Gastroesophageal sphincter (tissue), 4 donors: ENCODE results near the gene CDC34. TPM values are rescaled to one million over a fixed set of nuclear protein-coding genes. Genes with fewer than 3 reads are reported as not detected.

ENCODE experiments used
- ATAC-seq: fragments of 150-250 bp; one replicate; pipeline ENCODE4 v1.9.1; 2016; ENCODE audit warnings: mild to moderate bottlenecking, moderate library complexity
- H3K27ac ChIP-seq, 4 donors: fragments of 200-600 bp; sonication (generic) in 3 of 4; 1 replicate in 3 of 4; 2 replicates in 1 of 4; pipeline ENCODE4 v1.5.1; 2016 to 2019
- H3K27me3 ChIP-seq: fragments of 200-600 bp; sonication (generic); one replicate; pipeline ENCODE4 v1.5.1; 2019
- H3K36me3 ChIP-seq, 2 donors: fragments of 200-600 bp; sonication (generic); one replicate each; pipeline ENCODE4 v1.5.1; 2019; ENCODE audit warnings: control low read depth in 1 of 2
- H3K4me1 ChIP-seq, 3 donors: fragments of 200-600 bp; sonication (generic); 1 replicate in 2 of 3; 2 replicates in 1 of 3; pipeline ENCODE4 v1.5.1; 2016 to 2019; ENCODE audit warnings: control low read depth in 2 of 3
- H3K4me3 ChIP-seq, 2 donors: fragments of 200-600 bp; sonication (generic); one replicate each; pipeline ENCODE4 v1.5.1; 2019; ENCODE audit warnings: mild to moderate bottlenecking in 1 of 2, moderate library complexity in 1 of 2
- H3K9me3 ChIP-seq, 3 donors: fragments of 200-600 bp; sonication (generic); one replicate each; pipeline ENCODE4 v1.5.1; 2017 to 2019; ENCODE audit warnings: control low read depth in 2 of 3
- EP300 ChIP-seq: sonication (generic); formaldehyde crosslinking; IDR thresholded peaks from one replicate; pipeline ENCODE4 v1.6.1; 2017; ENCODE audit warnings: antibody characterized with exemption, mild to moderate bottlenecking
- POLR2A ChIP-seq, 2 donors: fragments of 450-650 bp; IDR thresholded peaks; one replicate each; pipeline ENCODE4 v1.6.1; 2017; ENCODE audit warnings: antibody characterized with exemption in 2 of 2, mild to moderate bottlenecking in 2 of 2, moderate library complexity in 1 of 2
- POLR2AphosphoS5 ChIP-seq: sonication (generic); formaldehyde crosslinking; IDR thresholded peaks from one replicate; pipeline ENCODE4 v1.6.1; 2017; ENCODE audit warnings: antibody characterized with exemption
- WGBS, 2 donors: methylation state at CpG; one replicate each; pipeline ENCODE4 v1.1.5; 2018; ENCODE audit warnings: low coverage in 1 of 2; 5-methylcytosine and 5-hydroxymethylcytosine counted together
- total RNA-seq, 4 donors: library from RNA; depleted of rRNA; stranded (reverse); fragments of >200 nt; gene quantifications; one replicate each; pipeline ENCODE4 v1.1.0, GENCODE V29; 2016
- TF ChIP-seq, protein P1 (sequence below), 4 experiments: fragments of 200-600 bp in 2 of 4; fragments of 450-650 bp in 2 of 4; sonication (generic) in 1 of 4; IDR thresholded peaks; one replicate each; pipeline ENCODE4 v1.5.1; 2017 to 2019; ENCODE audit warnings: antibody characterized with exemption in 4 of 4, mild to moderate bottlenecking in 2 of 4, moderate library complexity in 2 of 4

CDC34 gene
- total RNA-seq, 4 donors from 2014 or later: 43.2 to 86.9 (median 70.2) TPM

DNA sequence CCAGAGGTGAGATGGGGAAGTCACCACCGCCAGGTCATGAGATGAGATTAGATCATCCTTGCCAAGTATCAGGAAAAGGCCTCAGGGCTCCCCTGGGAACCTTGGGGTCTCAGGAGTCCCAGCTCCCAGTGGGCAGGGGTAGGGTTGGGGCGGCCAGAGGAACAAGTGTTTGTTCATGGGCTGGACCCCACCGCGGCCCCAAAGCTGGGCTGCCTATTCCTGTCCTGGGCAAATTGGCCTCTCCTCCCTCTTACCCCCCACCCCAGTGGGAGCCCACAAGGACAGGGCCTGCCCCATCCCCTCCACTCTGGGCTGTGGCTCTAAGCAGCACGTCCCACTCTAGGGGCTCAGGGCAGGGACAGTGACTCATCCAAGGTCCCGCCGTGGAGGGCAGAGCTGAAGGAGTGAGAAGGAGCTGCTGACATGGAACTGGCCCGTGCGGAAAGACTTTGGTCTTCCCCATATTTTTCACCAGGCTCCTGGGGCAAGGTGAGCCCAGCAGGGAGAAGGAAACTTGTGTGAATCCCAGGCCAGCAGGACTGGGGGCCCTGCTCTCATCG is 54.1 kb downstream of the CDC34 start:
- Histone ChIP-seq H3K27me3 (peaks cover 64% of the 10 kb centered on the region), H3K36me3 (peaks cover 0 to 32% of the 10 kb centered on the region in 2 donors), H3K27ac (no peak overlapping the region), H3K4me3 (no peak overlapping the region), H3K4me1 (peaks cover 0 to 32% (median 7%) of the 10 kb centered on the region in 3 donors), H3K9me3 (peaks cover 0 to 1% (median 0%) of the 10 kb centered on the region in 3 donors)
- WGBS, 2 donors: 74% methylated on average over 3 of the region's 10 CpGs; no CpG with 5 or more reads in 1 of the 2 donors
- TF ChIP-seq, protein P1, sequence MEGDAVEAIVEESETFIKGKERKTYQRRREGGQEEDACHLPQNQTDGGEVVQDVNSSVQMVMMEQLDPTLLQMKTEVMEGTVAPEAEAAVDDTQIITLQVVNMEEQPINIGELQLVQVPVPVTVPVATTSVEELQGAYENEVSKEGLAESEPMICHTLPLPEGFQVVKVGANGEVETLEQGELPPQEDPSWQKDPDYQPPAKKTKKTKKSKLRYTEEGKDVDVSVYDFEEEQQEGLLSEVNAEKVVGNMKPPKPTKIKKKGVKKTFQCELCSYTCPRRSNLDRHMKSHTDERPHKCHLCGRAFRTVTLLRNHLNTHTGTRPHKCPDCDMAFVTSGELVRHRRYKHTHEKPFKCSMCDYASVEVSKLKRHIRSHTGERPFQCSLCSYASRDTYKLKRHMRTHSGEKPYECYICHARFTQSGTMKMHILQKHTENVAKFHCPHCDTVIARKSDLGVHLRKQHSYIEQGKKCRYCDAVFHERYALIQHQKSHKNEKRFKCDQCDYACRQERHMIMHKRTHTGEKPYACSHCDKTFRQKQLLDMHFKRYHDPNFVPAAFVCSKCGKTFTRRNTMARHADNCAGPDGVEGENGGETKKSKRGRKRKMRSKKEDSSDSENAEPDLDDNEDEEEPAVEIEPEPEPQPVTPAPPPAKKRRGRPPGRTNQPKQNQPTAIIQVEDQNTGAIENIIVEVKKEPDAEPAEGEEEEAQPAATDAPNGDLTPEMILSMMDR (IDR thresholded peaks at IDR 0.05): no peak
- TF ChIP-seq EP300 (no peak), POLR2A (IDR thresholded peaks at IDR 0.05) (no peak), POLR2AphosphoS5 (no peak)
- no peak for ATAC-seq

DNA sequence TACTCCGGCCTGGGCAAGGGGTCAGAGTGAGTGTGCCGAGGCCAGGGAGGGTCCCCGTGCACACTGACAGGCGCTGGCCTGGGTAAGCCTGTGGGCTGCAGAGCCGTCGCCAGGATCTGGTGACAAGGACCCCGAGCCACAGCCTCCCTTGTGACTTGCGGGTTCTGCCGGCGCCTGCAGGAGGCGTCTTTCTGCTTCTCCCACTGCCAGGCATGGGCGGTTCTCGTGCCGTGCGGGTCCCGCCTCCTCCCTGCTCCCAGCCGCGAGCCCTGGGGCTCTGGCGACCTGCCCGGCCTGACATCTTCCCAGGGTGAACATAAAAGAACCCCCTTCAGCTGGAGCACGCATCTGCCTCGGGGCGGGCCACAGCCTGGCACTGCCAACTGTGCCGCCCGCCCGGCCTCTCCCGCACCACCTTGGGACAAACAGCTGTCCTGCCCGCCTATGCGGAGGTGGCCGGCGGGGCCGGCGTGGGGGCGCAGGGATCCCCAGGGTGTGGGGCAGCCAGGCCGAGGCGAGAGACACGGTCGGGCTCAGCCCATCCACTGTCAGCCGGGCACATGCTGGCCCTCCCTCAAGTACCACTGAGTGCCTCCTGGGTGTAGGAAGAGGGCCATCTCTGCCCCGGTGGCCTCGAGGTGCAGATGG is 56.7 kb downstream of the CDC34 start:
- H3K36me3 ChIP-seq: peaks cover 0 to 6% of the 10 kb centered on the region in 2 donors
- H3K4me1 ChIP-seq: peaks cover 0 to 43% (median 7%) of the 10 kb centered on the region in 3 donors
- no peak for ATAC-seq
- no peak overlapping the region for H3K4me3 ChIP-seq
- H3K27me3 ChIP-seq: peaks cover 90% of the 10 kb centered on the region
- H3K9me3 ChIP-seq: peaks cover 0 to 4% (median 0%) of the 10 kb centered on the region in 3 donors
- H3K27ac ChIP-seq: no peak overlapping the region
- WGBS, 2 donors: 13 to 15% methylated on average over 8 to 12 of the region's 41 CpGs
- no peak for TF ChIP-seq EP300
- TF ChIP-seq POLR2A (IDR thresholded peaks at IDR 0.05): no peak
- TF ChIP-seq, protein P1 (IDR thresholded peaks at IDR 0.05): peak in 2 of 4 experiments; percentile 19 to 33
- no peak for TF ChIP-seq POLR2AphosphoS5

DNA sequence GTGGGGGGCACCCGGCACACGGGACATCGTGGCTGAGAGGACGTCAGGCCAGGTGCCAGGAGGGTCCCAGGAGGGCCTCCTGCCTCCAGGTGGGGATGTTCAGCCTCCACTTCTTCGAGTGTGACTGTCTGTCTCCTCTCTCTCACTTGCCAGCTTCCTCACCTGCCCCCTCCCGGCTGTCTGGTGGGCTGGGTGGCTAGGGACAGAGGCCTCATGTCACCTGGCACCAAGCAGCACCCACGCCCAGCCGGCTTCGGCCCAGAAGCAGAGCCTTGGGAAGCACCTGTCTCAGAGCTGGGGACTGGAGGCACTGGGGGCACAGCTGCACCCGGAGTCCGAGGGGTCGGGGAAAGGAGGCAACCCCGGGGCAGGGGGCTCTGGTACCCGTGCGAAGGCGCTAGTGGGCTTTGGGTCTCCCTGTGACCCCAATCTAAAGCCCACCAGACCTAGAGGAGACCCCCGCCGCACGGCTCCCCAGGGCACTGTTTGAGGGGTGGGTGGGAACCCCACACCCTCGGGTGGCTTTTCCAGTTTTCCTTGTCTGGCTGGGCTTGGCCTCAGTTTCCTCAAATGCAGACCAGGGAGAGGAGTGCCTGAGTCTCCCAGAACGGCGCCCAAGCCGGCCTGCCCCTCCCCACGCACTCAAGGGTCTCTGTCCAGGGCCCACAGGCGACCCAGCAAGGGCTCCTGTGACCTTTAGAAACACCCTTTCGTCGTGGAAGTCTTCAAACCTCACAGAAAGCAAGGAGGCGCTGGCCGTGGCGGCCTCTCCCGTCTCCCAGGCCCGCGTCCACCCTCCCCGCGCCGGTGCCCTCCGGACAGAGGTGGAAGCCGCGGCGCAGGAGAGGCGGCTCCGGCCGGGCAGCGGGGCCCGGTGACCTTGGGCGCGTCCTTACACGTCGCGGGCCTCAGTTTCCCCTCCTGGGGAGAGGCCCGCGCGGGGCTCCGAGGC is 57.5 kb downstream of the CDC34 start:
- ATAC-seq: no peak
- H3K9me3 ChIP-seq: peaks cover 0 to 4% (median 0%) of the 10 kb centered on the region in 3 donors
- peaks cover 0 to 38% (median 7%) of the 10 kb centered on the region in 3 donors for H3K4me1 ChIP-seq
- TF ChIP-seq POLR2A (IDR thresholded peaks at IDR 0.05): no peak
- TF ChIP-seq POLR2AphosphoS5: no peak
- no peak for TF ChIP-seq EP300
- TF ChIP-seq, protein P1 (IDR thresholded peaks at IDR 0.05): no peak
- H3K4me3 ChIP-seq: peak overlapping the region in 1 of 2 donors; percentile 19
- 4% methylated on average over 4 of the region's 54 CpGs; no CpG with 5 or more reads in 1 of the 2 donors for WGBS, 2 donors
- peaks cover 95% of the 10 kb centered on the region for H3K27me3 ChIP-seq
- no peak overlapping the region for H3K27ac ChIP-seq
- no peaks in the 10 kb centered on the region for H3K36me3 ChIP-seq

DNA sequence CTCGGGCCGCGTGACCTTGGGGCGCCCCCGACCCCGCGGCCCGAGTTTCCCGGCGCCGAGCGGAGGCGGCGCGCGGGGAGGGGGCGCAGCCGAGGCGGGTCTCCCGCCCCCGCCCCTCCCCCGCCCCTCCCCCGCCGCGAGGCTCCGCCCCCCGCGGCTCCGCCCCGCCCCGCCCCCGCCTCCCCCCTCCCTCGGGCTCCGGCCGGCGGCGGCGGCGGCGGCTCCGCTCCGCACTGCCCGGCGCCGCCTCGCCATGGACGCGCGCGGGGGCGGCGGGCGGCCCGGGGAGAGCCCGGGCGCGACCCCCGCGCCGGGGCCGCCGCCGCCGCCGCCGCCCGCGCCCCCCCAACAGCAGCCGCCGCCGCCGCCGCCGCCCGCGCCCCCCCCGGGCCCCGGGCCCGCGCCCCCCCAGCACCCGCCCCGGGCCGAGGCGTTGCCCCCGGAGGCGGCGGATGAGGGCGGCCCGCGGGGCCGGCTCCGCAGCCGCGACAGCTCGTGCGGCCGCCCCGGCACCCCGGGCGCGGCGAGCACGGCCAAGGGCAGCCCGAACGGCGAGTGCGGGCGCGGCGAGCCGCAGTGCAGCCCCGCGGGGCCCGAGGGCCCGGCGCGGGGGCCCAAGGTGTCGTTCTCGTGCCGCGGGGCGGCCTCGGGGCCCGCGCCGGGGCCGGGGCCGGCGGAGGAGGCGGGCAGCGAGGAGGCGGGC is 58.3 kb downstream of the CDC34 start, which contains the start of gene HCN2:
Gene HCN2 (plus strand): TSS at position 189 of the 703 bp plus-strand sequence. CDS start 65 bp downstream, at position 254.
- WGBS, 2 donors: no CpG with 5 or more reads among the region's 132 CpGs
- Histone ChIP-seq H3K9me3 (peaks cover 0 to 4% (median 0%) of the 10 kb centered on the region in 3 donors), H3K27ac (no peak within 1 kb of the TSS), H3K4me1 (peaks cover 0 to 33% (median 7%) of the 10 kb centered on the region in 3 donors), H3K36me3 (no peaks in the 10 kb centered on the region), H3K27me3 (peaks cover 95% of the 10 kb centered on the region), H3K4me3 (peak within 1 kb of the TSS in 1 of 2 donors; percentile 23)
- TF ChIP-seq POLR2AphosphoS5 (no peak), EP300 (no peak), POLR2A (IDR thresholded peaks at IDR 0.05) (no peak)
- TF ChIP-seq, protein P1 (IDR thresholded peaks at IDR 0.05): no peak
- no peak for ATAC-seq
